HG02981 (cell line): ENCODE data around the gene OPRL1.

Experiments used
- ATAC-seq: cut with Tn5 transposase; IDR thresholded peaks from one replicate; pipeline ENCODE4 v1.9.1; 2021; ENCODE audit warnings: mild to moderate bottlenecking, moderate library complexity; ENCODE audit not compliant: unreplicated experiment

The OPRL1 gene

DNA sequence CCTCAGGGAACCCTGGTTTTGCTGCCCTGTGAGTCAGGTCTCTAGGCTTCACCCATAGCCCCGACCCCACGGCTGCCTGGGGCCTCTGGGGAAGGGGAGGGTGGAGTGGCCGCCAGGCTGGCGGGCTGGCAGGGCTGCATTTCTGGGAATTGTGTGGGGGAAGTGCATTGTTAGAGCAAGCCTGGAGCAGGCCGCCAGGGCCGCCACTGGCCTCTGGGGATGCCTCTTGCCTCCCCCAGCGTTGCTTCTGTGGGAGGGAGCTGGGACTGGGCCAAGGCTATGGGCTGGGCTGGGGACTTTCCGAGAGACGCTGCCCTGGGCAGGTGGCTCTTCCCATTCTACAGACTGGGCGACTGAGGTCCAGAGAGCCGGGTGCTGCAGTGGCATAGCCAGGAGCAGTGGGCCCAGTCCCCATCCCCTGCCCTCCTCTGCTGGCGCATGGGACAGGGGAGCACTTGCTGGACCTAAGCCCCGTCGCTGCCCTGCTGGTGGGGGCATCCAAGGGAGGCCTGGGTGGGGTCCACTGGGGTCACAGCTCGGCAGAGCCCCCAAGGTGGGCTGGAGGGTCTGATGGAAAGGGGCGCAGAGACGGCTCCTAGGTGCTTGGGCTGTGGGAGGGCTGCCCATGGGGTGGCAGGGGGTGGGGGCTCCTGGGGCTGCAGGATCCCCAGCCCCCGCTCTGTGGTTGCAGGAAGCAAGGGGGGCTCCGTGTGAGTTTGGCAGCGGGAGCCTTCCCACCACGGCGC, 23.8 kb upstream of the OPRL1 start:
- ATAC-seq: no peak

DNA sequence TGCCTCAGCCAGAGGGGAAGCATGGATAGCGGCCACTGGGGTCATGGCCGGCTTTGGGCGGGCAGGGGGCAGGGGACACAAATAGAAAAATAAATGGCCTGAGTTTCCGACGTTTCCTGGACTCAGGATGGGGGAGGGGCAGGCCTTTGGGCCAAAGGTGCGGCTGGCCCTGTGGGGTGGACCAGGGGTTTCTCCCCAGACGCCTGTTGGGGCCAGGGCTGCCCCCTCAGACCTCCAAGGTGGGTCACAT, 23.3 kb upstream of the OPRL1 start:
- ATAC-seq: no peak

DNA sequence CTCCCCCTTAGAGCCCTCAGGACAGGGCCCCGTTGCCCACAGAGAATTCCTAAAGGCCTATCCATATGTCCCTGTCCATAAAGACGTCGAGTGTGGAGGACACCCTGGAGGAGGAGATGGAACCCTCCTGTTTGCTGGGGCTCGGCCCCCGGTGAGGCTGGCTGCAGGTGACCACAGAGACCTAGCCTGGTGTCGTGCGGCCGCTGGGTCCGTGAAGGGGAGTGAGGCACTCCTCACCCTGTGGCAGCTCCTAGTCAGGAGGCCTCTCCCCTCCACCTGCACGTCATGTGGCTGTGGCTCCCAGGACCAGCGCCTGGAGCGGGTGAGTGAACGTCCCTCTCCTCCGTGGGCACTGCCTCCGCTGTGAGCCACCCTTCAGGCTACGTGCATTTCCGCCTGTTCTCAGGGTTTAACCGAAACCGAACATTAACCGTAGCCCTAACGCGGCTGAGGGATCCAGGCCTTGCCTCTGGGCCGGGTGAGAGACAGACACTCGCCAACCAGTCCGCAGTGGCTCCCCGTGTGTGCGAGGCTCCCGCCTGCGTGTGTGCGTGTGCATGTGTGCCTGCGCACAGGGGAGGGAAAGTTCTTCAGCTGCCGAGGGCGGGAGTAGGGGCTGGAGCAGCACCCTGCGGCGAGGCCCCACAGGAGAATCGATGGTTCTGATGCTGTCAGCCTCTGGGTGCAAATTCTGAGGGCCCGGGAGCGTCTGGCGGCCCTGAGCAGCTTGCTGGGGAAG, 22.8 kb upstream of the OPRL1 start:
- no peak for ATAC-seq

DNA sequence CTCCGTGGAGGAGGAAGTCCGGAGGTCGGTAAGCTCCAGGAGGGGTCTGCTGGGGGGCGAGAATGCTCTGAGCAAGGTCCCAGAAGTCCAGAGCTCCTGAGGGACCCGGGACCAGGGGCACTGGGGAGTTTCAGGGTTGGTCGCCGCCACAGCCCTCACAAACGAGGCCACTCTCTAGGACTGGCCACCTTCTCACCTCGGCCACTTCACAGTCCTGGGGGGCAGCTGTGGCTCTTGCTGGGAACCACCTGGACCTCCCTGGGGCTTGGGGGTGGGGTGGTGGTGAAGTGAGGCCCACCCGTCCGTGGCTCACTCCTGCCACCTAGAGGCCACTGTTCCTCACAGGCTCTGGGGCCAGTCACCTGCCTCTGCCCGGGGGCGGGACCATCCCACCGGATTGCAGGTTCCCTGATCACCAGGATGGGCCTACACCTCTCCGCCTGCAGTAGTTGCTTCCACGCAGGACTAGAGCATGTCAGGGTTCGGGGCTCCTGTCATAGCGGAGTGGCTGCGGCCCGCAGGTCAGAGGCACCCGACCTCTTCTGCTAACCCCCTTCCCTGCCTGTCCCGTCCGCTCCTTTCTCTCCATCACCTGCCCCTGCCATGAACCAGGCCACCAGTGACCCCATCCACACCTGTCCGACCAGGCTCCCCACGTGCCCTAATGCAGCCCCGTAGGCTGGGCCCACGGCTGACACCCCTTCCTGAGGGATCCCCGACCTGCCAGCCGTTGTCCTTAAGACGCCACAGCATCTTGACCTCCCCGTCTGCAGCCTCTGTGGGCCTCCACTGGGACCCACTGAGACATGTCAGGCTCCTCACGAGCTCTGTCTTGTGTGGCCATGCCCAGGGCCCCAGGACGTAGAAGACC, 22.0 kb upstream of the OPRL1 start:
- peak; percentile 46 for ATAC-seq

DNA sequence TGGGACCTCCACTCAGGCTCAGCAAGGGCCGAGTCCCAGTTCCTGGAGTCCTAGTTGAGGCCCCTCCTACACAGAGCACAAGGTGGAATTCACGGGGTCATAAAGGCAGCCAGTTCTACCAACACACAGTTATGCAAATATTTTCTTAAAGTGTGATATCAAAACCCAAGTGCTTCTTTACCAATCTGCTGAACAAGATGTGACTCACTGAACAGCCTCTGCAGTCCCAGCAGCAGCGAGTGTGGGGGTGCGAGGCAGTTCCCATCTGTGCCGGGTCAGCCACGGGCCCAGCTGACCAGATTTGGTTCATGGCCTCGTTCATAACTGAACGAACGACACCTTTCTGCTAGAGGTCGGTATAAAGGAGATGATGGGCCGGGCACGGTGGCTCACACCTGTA, 21.3 kb upstream of the OPRL1 start:
- ATAC-seq: no peak

DNA sequence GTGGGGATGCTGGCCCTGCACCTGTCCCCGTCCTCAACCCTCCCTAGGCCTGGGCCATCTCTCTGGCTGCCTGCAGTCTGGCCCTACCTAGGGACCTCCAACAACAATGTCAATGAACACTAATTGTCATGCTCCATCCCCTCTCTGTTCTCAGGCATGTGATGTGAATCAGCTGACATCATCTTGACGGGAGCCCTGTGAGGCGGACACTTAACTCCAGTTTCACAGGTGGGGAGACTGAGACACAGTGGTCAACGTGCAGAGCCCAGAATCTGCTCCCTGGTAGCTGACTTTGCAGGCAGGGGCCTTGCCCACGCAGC, 17.6 kb upstream of the OPRL1 start:
- ATAC-seq: no peak

DNA sequence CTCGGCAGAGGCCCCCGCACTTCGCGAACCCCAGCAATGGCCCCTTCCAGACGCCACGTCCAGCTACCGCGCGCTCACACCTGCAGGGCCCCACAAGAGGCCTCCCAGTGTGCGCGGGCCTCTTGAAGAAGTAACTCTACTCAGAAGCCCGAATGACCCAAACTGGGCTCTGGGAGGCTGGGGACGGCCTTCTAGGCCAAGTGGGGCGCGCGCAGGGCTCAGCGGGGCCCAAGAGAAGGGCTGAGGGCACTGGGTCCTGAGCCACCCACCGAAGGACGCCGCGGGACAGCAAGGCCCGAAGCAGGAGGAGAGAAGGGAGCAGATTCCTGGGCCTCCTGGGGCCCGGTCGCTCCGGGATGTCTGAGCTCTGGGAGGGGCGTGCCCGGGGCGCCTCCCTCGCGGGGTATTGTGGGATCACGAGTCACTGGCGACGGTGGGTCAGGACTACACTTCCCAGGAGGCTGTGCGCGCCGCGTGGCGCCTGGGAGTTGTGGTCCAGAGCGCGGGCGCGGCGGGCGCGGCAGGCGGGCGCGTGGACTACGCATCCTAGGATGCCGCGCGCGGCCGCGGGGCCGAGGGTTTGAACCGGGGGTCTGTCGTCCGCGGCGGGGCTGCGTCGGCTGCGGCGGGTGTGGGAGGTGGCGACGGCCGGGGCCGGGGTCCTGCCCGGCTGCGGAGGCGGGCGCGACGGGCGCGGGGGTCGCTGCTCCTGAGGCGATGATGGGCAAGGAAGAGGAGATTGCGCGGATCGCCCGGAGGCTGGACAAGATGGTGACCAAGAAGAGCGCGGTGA, 17.1 kb upstream of the OPRL1 start, which contains the start of gene TCEA2:
Gene TCEA2, plus strand, starts transcription at position 603 of the 793 bp plus-strand sequence. Its CDS starts 115 bp downstream, at position 718.
- ATAC-seq: peak; percentile 76

DNA sequence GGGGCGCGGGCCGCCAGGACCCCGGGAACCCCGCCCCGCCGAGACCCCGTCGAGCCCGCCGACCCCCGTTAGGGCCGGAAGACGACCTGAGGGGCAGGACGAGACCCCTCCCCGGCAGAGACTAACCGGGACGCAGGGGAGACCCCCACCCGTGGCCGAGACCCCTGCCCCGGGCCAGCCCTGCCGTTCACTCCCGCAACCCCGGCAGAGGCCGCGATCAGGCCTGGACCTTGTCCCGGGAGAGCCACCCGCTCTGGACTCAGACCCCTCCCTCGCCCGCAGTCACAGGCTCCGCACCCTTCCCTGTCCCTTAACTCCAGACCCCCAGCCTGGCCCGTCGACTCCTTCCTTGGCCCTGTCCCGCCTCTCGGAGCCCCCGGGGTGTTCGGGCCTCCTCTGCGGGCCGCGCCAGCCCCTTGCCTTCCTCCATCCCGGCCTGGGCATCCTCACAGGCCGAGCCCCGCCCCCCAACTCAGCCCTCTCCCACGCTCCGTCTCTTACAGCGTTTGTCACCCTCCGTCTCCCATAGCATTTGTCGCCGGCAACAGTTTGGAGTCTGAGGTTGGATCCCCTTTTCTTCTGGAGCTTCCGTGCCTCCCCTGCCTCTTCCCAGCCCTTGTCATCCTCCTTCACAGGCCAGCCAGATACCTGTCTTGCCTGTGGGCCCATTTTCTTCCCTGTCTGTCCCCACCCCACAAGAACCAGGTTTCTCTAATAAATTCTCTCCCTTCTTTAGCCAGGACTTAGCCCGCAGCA, 16.3 kb upstream of the OPRL1 start:
- ATAC-seq: no peak

DNA sequence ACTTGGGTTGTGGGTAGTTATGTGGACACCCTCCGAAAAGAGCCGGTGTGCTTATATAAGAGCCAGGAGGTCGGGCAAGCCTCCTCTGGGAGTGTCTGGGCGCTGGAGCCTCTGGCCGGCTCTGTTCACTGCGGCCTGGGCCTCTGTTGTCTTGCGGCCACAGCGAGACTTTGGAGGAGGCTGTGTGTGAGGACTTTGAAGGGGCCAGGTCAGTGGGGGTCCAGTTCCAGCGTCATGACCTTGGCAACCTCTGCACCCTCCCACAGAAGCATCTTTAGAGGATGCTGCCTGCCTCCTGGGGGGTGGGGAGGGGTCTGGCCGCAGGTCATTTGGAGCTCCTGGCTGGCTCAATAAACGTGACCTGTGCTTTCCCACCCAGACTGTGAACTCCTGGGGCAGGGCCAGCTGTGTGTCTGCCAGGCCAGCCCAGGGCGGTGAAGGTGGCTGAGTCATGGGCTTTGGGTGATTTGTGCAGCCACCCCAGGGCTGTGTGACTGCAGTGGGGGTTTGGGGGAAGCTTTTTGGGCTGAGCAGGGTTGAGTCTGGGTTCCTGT, 15.7 kb upstream of the OPRL1 start:
- no peak for ATAC-seq

DNA sequence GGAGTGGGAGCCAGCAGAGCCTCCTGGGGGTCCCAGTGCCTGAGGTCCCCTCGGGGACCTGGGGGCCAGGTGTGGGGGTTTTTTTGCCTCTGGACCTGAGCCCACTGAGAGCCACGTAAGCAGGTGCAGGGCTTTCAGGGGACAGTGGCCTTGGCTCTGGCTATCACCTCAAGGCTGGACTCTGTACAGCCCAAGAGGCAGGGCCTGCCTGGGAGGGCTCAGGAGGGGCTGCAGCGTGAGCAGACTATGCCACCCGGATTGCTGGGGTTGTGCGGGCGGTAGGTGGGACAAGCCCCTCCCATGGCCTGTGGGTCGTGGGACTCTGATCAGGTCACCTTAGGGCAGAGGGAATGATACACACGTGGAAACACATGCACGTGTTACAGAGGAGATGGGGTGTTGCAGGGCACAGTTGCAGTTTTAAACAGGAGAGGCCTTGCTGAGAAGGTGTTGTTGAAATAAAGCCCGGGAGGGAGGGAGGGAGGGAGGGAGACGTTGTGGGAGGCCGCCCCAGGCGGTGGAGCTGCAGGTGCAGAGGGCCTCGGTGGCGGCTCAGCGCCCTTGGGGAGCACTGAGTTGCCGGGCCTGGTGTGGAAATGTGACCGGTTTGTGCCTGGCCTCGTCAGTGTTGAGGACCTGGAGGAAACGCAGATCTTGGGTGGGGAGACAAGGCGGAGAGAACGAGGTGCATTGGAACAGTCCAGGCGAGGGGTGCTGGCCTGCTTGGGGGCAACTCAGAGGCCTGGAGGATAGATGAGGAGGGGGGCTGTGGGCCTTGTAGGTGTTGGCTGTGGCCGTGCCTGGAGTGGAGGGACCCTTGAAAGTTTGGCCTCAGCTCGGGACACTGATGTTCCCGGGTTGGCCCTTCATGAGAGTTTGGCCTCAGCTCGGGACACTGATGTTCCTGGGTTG, 14.6 kb upstream of the OPRL1 start:
- ATAC-seq: no peak

DNA sequence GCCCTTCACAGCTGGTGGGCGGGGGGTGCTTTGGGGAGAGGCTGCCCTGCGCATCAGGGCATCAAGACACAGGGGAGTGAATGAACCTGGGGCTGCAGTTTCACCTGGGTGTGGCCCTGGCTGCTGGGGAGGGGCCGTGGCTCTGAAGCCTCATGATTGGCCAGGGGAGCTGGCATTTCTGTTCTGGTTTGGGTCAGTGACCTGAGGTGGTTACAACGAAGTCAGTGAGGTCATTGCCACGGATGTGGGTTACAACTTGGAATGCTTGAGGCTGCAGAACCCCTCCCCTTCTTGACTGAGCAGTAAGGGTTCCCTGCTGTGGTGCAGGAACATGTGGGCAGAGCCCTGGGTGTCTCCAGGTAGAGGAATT, 13.9 kb upstream of the OPRL1 start:
- ATAC-seq: peak; percentile 40

DNA sequence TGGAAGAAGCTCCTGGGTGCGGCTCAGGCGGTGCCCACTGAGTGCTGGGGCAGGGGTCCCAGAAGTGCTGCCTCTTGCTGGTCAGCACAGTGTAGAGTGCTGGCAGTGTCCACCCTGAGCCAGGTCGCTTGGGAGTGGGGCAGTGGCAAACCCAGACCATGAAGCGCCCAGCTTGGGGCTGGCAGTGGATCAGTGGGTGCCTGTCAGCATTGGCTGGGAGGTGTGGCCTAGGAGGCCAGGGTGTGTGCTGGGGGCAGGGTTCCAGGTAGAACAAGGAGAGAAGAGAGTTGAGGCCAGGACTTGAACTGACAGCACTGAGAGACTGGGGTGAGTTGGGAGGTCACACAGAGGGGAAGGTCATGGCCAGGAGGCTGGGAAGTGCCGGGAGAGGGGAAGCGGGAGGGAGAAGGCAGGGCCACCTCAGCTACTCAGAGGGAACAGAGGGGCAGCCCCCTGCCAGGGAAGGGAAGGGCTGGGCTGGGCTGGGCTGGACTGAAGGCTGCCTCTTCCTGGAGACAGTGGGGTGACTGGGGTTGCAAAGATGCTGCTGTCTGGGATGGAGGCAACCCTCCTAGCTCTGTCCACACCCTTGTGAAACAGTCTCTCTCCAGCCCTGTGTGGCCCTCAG, 12.8 kb upstream of the OPRL1 start:
- ATAC-seq: no peak

DNA sequence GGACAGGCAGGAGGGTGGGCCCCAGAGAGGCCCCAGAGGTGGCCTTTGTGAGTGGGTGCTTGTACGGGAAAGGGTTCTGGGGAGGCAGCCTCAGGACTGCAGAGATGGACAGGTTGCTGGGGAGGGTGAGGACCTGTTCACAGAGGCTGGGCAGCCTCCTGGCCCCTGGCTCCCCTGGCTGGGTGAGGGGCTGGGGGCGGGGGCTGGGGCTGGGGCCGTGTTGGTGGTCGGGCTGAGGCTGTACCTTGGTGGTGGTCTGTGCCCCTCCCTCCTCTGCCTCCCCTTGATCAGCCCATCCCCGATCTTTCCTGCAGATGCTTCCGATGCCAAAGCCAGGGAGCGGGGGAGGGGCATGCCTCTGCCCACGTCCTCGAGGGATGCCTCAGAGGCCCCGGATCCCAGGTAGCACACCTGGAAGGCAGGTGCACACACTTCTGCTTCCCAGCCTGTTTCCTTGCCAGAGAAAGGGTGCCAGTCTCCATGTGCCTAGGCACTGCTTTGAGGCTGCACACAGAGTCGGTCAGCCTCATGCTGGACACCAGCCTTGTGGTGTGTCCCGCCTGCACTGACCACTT, 12.1 kb upstream of the OPRL1 start:
- no peak for ATAC-seq

DNA sequence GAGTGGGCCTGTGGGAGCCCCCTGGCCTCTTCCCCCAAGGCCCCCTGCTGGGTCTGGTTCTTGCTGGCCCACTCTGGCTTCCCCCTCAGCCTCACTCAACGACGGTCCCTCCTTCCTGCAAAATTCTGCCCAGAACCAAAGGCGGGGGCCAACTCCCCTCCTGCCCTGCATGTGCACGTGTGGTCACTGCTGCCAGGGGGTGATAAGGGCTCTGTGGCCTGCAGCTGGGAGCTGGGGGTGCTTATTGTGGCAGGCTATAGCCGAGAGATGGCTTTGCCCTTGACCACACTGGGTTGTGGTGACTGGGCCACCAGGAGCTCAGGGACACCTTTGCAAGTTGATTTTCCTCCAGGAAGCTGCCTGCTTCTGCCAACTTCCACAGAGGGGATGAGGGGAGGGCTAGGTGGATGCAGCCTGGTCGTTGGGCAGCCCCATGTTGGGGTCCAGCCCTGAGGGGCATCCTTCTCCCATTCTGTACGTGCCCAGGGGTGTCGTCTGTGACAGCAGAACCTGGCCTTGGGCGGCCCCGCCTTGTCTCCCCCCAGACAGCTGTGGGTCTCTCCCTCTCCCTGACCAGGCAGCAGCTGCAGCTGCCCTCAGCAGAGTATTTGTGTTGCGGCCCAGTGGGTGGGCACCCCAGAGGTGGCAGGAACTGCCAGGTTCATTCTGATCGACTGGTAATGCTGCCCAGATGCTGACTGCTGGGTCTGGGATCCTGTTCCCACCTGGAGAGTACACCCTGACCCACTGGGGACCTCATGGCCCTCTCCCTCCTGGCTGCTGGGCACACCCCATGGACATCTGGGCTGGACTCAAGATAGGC, 11.3 kb upstream of the OPRL1 start:
- ATAC-seq: no peak

DNA sequence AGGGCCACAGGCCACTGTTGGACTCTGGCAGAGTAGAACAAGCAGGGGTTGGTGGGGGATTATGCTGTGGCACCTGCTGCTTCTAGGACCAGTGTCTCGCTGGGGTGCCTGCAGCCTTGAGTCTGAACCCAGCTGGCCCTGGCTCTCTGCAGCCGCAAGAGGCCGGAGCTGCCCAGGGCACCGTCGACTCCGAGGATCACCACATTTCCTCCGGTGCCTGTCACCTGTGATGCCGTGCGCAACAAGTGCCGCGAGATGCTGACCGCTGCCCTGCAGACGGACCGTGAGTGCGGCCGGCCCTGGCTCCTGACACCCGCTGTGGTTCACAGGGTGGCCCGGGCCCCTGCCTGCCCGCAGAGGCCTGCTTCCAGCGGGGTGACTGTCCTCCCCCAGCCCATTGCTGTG, 10.7 kb upstream of the OPRL1 start:
- no peak for ATAC-seq

DNA sequence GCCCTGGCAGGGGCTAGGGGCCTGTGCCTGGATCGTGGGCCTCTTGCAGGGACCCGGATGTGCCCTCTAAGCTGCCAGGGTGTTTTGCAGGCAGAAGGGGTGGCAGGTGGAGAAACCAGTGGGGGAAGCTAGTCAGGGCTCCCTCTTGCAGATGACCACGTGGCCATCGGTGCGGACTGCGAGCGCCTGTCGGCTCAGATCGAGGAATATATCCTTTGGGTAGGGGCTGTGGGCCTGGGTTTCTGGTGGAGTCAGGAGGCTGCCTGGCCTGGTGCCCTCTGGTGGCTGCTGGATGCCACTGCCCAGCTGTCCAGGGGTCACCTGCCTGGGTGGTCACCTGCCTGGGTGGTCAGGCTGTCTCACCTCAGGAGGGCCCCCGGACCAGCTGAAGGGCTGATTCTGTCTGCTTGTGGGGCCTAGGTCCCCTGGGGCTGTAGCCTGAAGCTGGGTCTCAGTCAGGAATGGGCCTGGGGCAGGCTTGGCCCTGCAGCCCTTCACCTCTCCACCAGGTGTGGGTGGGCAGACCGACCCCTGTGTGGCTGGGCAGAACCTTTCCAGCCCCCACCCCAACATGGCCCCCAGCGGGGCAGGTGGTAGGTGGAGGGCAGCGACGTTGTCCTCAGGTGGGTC, 10.2 kb upstream of the OPRL1 start:
- no peak for ATAC-seq
